Measurements from ENCODE around the gene CLBA1.

CLBA1 gene

GRCh38 chr14:104965561-104966231 is 19.9 kb upstream of the CLBA1 start:
- no peaks in the 10 kb centered on the region for H3K9me3 ChIP-seq (ENCODE audit: control insufficient read depth, insufficient read depth, low read depth, low read length)
- TF ChIP-seq ZNF157 (tag by site-specific recombination; IDR thresholded peaks at IDR 0.05) (no peak), ZNF777 (tag by site-specific recombination; IDR thresholded peaks at IDR 0.05; ENCODE audit: borderline replicate concordance) (no peak), MYNN (tag by site-specific recombination; IDR thresholded peaks at IDR 0.05; ENCODE audit: borderline replicate concordance) (no peak), ZNF677 (tag by site-specific recombination; IDR thresholded peaks at IDR 0.05) (no peak), ZNF843 (tag by site-specific recombination; IDR thresholded peaks at IDR 0.05) (no peak), MEIS1 (CRISPR knock-in tag; IDR thresholded peaks at IDR 0.05; ENCODE audit: borderline replicate concordance) (no peak), ZNF48 (tag by site-specific recombination; IDR thresholded peaks at IDR 0.05) (no peak), ZNF239 (tag by site-specific recombination; IDR thresholded peaks at IDR 0.05) (no peak)
- peaks cover 9% of the 10 kb centered on the region for H3K4me1 ChIP-seq (ENCODE audit: control insufficient read depth, insufficient read depth, low read length)
- H3K4me3 ChIP-seq (ENCODE audit: low read depth, low read length), result no peak overlapping the region
- ChIA-PET CTCF (interaction anchor here (1.0 to 1.9 kb wide), 2 partner anchors 10 to 81 kb away, joined by 3 to 9 read pairs; no protein-coding TSS in a partner anchor), POLR2A (no interaction called here)
- H3K36me3 ChIP-seq (ENCODE audit: control insufficient read depth in 2 of 2, insufficient read depth in 1 of 2, low read length in 2 of 2), result no peaks in the 10 kb centered on the region
- no peak overlapping the region for H3K27ac ChIP-seq (ENCODE audit: extremely low read depth, low read depth, low read length)

- H3K9me3 ChIP-seq (ENCODE audit: control insufficient read depth, insufficient read depth, low read depth, low read length), result no peaks in the 10 kb centered on the region
- H3K36me3 ChIP-seq (ENCODE audit: control insufficient read depth in 2 of 2, insufficient read depth in 1 of 2, low read length in 2 of 2), result no peaks in the 10 kb centered on the region
- POLR2A ChIA-PET, result no interaction called here
- H3K27ac ChIP-seq (ENCODE audit: extremely low read depth, low read depth, low read length), result no peak overlapping the region
- TF ChIP-seq ZBTB10 (tag by site-specific recombination; IDR thresholded peaks at IDR 0.05) (peak; percentile 13; the same call in 1 of the 2 replicates), SALL2 (tag by site-specific recombination; IDR thresholded peaks at IDR 0.05; ENCODE audit: borderline replicate concordance) (no peak), ATF2 (tag by site-specific recombination; IDR thresholded peaks at IDR 0.05; ENCODE audit: low read depth) (no peak), GLIS2 (tag by site-specific recombination; IDR thresholded peaks at IDR 0.05) (peak; percentile 38; the same call in 1 of the 2 replicates)
- peaks cover 9% of the 10 kb centered on the region for H3K4me1 ChIP-seq (ENCODE audit: control insufficient read depth, insufficient read depth, low read length)
- CTCF ChIA-PET, result interaction anchor here (1.0 kb wide), 2 partner anchors 33 to 80 kb away, joined by 3 read pairs; no protein-coding TSS in a partner anchor
- H3K4me3 ChIP-seq (ENCODE audit: low read depth, low read length), result no peak overlapping the region
These were observed 19.2 kb upstream of the CLBA1 start for GRCh38 chr14:104966261-104966865.

- H3K4me1 ChIP-seq (ENCODE audit: control insufficient read depth, insufficient read depth, low read length), result peaks cover 9% of the 10 kb centered on the region
- no peaks in the 10 kb centered on the region for H3K36me3 ChIP-seq (ENCODE audit: control insufficient read depth in 2 of 2, insufficient read depth in 1 of 2, low read length in 2 of 2)
- TF ChIP-seq KLF1 (tag by site-specific recombination; IDR thresholded peaks at IDR 0.05) (peak; percentile 98), ZNF561 (tag by site-specific recombination; IDR thresholded peaks at IDR 0.05; ENCODE audit: borderline replicate concordance) (no peak)
- CTCF ChIA-PET, result interaction anchor here (1.0 kb wide), 1 partner anchor 33 kb away, joined by 3 read pairs; no protein-coding TSS in a partner anchor
- no peak overlapping the region for H3K27ac ChIP-seq (ENCODE audit: extremely low read depth, low read depth, low read length)
- POLR2A ChIA-PET, result no interaction called here
- H3K4me3 ChIP-seq (ENCODE audit: low read depth, low read length), result no peak overlapping the region
- H3K9me3 ChIP-seq (ENCODE audit: control insufficient read depth, insufficient read depth, low read depth, low read length), result no peaks in the 10 kb centered on the region
These were observed 18.6 kb upstream of the CLBA1 start for GRCh38 chr14:104966981-104967385.
